H9 (cell line): ENCODE measurements around the gene ZRSR2. TPM values are rescaled to one million over a fixed set of nuclear protein-coding genes. Genes with fewer than 3 reads are reported as not detected.

ENCODE experiments used
- DNase-seq: peaks from one replicate; pipeline ENCODE4 v3.0.0-alpha.2; 2017
- H2AFZ ChIP-seq: one replicate; pipeline ENCODE4 v1.6.1; 2013; ENCODE audit warnings: mild to moderate bottlenecking, low read length, control low read depth, moderate library complexity
- H2AK5ac ChIP-seq: 2 replicates; pipeline ENCODE4 v1.6.1; 2013; ENCODE audit warnings: low read length, control low read depth, mixed read lengths; ENCODE audit not compliant: insufficient read length
- H2BK120ac ChIP-seq: one replicate; pipeline ENCODE4 v1.6.1; 2013; ENCODE audit warnings: low read depth, mild to moderate bottlenecking, low read length, control low read depth, inconsistent platforms; ENCODE audit not compliant: poor library complexity, severe bottlenecking
- H2BK12ac ChIP-seq: 2 replicates; pipeline ENCODE4 v1.6.1; 2013; ENCODE audit warnings: low read length, control low read depth, mixed read lengths, low read depth; ENCODE audit not compliant: insufficient read length
- H2BK15ac ChIP-seq: 2 replicates; pipeline ENCODE4 v1.6.1; 2013; ENCODE audit warnings: low read depth, low read length, control low read depth
- H2BK20ac ChIP-seq: one replicate; pipeline ENCODE4 v1.6.1; 2013; ENCODE audit warnings: low read depth, mild to moderate bottlenecking, low read length, control low read depth, inconsistent platforms; ENCODE audit not compliant: poor library complexity, severe bottlenecking
- H2BK5ac ChIP-seq: 2 replicates; pipeline ENCODE4 v1.6.1; 2013; ENCODE audit warnings: low read length, control low read depth, mixed read lengths; ENCODE audit not compliant: insufficient read length
- H3K14ac ChIP-seq: 2 replicates; pipeline ENCODE4 v1.6.1; 2013; ENCODE audit warnings: low read length, control low read depth; ENCODE audit not compliant: insufficient read depth
- H3K18ac ChIP-seq: 2 replicates; pipeline ENCODE4 v1.6.1; 2013; ENCODE audit warnings: low read depth, mild to moderate bottlenecking, mixed read lengths, low read length, control low read depth; ENCODE audit not compliant: insufficient read length
- H3K23ac ChIP-seq: 2 replicates; pipeline ENCODE4 v1.6.1; 2013; ENCODE audit warnings: low read length, control low read depth, mixed read lengths, low read depth; ENCODE audit not compliant: insufficient read length
- H3K23me2 ChIP-seq: 2 replicates; pipeline ENCODE4 v1.6.1; 2013; ENCODE audit warnings: low read depth, mild to moderate bottlenecking, mixed read lengths, low read length, control low read depth; ENCODE audit not compliant: insufficient read length, poor library complexity, severe bottlenecking
- H3K27ac ChIP-seq: 2 replicates; pipeline ENCODE4 v1.5.1; 2013; ENCODE audit warnings: low read length, control low read depth, mixed read lengths, low read depth; ENCODE audit not compliant: insufficient read length
- H3K27me3 ChIP-seq: 2 replicates; pipeline ENCODE4 v1.6.1; 2013; ENCODE audit warnings: low read length, control low read depth, inconsistent platforms; ENCODE audit not compliant: insufficient read depth
- H3K4ac ChIP-seq: 2 replicates; pipeline ENCODE4 v1.6.1; 2013; ENCODE audit warnings: low read depth, mild to moderate bottlenecking, control low read depth, inconsistent platforms, low read length, moderate library complexity
- H3K4me1 ChIP-seq: 2 replicates; pipeline ENCODE4 v1.6.1; 2013; ENCODE audit warnings: low read length, control low read depth, inconsistent platforms; ENCODE audit not compliant: insufficient read depth
- H3K4me2 ChIP-seq: 2 replicates; pipeline ENCODE4 v1.6.1; 2013; ENCODE audit warnings: low read length, control low read depth, mixed read lengths; ENCODE audit not compliant: insufficient read length, insufficient read depth
- H3K56ac ChIP-seq: 2 replicates; pipeline ENCODE4 v1.6.1; 2013; ENCODE audit warnings: low read depth, mild to moderate bottlenecking, mixed read lengths, low read length, control low read depth; ENCODE audit not compliant: insufficient read length
- H3K79me1 ChIP-seq: 2 replicates; pipeline ENCODE4 v1.6.1; 2013; ENCODE audit warnings: low read depth, mild to moderate bottlenecking, moderate library complexity, low read length, control low read depth, inconsistent platforms; ENCODE audit not compliant: insufficient read depth, poor library complexity, severe bottlenecking
- H3K79me2 ChIP-seq: 2 replicates; pipeline ENCODE4 v1.6.1; 2013; ENCODE audit warnings: low read length, control low read depth, inconsistent platforms; ENCODE audit not compliant: insufficient read depth
- H3K9ac ChIP-seq: 2 replicates; pipeline ENCODE4 v1.6.1; 2013; ENCODE audit warnings: low read length, control low read depth, mixed read lengths; ENCODE audit not compliant: insufficient read length; ENCODE audit errors: extremely low read depth
- H3K9me3 ChIP-seq: one replicate; pipeline ENCODE4 v1.6.1; 2013; ENCODE audit warnings: low read depth, low read length, inconsistent platforms; ENCODE audit not compliant: control insufficient read depth
- H3T11ph ChIP-seq: one replicate; pipeline ENCODE4 v1.6.1; 2013; ENCODE audit warnings: mild to moderate bottlenecking, low read length, control low read depth, inconsistent platforms
- H4K20me1 ChIP-seq: one replicate; pipeline ENCODE4 v1.6.1; 2013; ENCODE audit not compliant: control insufficient read depth, insufficient read length, insufficient read depth
- H4K5ac ChIP-seq: 2 replicates; pipeline ENCODE4 v1.6.1; 2013; ENCODE audit warnings: low read depth, mild to moderate bottlenecking, mixed read lengths, low read length, control low read depth; ENCODE audit not compliant: insufficient read length
- H4K8ac ChIP-seq: replicated peaks from 2 replicates; pipeline ENCODE4 v1.6.1; 2013; ENCODE audit warnings: low read length, control low read depth, mixed read lengths, low read depth; ENCODE audit not compliant: insufficient read length
- H4K91ac ChIP-seq: 2 replicates; pipeline ENCODE4 v1.6.1; 2013; ENCODE audit warnings: low read depth, mild to moderate bottlenecking, moderate library complexity, mixed read lengths, low read length, control low read depth; ENCODE audit not compliant: insufficient read length
- H3K27ac Mint-ChIP-seq, 3 experiments: 2 replicates in 2 of 3; 3 replicates in 1 of 3; pipeline ENCODE4 v1.8.0; 2020 to 2021; ENCODE audit warnings: mixed read lengths in 3 of 3, mild to moderate bottlenecking in 1 of 3, moderate library complexity in 1 of 3
- H3K27me3 Mint-ChIP-seq: 2 replicates; pipeline ENCODE4 v1.8.0; 2021; ENCODE audit warnings: low read depth, mild to moderate bottlenecking, moderate library complexity, mixed read lengths
- H3K36me3 Mint-ChIP-seq, 3 experiments: 2 replicates in 2 of 3; 3 replicates in 1 of 3; pipeline ENCODE4 v1.8.0; 2020 to 2021; ENCODE audit warnings: low read depth in 3 of 3, mixed read lengths in 3 of 3; ENCODE audit not compliant: insufficient read depth in 1 of 3
- H3K4me1 Mint-ChIP-seq, 2 experiments: 2 replicates each; pipeline ENCODE4 v1.8.0; 2020; ENCODE audit warnings: mixed read lengths in 2 of 2
- H3K4me3 Mint-ChIP-seq, 2 experiments: 2 replicates in 1 of 2; 3 replicates in 1 of 2; pipeline ENCODE4 v1.8.0; 2020 to 2021; ENCODE audit warnings: mild to moderate bottlenecking in 2 of 2, mixed read lengths in 2 of 2, moderate library complexity in 1 of 2
- H3K9me3 Mint-ChIP-seq, 2 experiments: 2 replicates in 1 of 2; 3 replicates in 1 of 2; pipeline ENCODE4 v1.8.0; 2020; ENCODE audit warnings: mild to moderate bottlenecking in 2 of 2, mixed read lengths in 2 of 2, moderate library complexity in 1 of 2
- CTCF ChIP-seq: fragments of 200-600 bp; sonication (generic); conservative IDR thresholded peaks from 3 replicates; pipeline ENCODE4 v1.8.0; 2021; ENCODE audit warnings: antibody characterized with exemption, mild to moderate bottlenecking
- WGBS: extraction: QIAGEN DNeasy Blood & Tissue Kit; methylation state at CpG from one replicate; pipeline ENCODE4 v1.1.7; 2013; ENCODE audit warnings: missing lambda C conversion rate, low lambda C conversion rate, mixed read lengths; ENCODE audit not compliant: insufficient read length; ENCODE audit errors: extremely low coverage; 5-methylcytosine and 5-hydroxymethylcytosine counted together
- total RNA-seq: library from RNA; stranded (reverse); gene quantifications from 2 replicates; pipeline ENCODE4 v1.2.1, GENCODE V29; 2021

Gene ZRSR2
- total RNA-seq, 1 experiment from 2014 or later = 21.1 TPM

GRCh38 chrX:15808254-15808653 is 18.0 kb downstream of the ZRSR2 start:
- Histone ChIP-seq H4K5ac (no peak overlapping the region), H3K18ac (no peak overlapping the region), H4K91ac (no peak overlapping the region), H2BK5ac (no peak overlapping the region), H2BK20ac (no peak overlapping the region), H3K27me3 (no peaks in the 10 kb centered on the region), H4K20me1 (no peaks in the 10 kb centered on the region), H3K23me2 (no peaks in the 10 kb centered on the region), H3K9ac (no peak overlapping the region), H2AFZ (no peak overlapping the region), H3K4me2 (no peak overlapping the region), H2AK5ac (no peak overlapping the region), H3K4me1 (no peaks in the 10 kb centered on the region), H3K27ac (no peak overlapping the region), H3K79me1 (no peaks in the 10 kb centered on the region), H3K14ac (no peak overlapping the region), H3K9me3 (no peaks in the 10 kb centered on the region), H3K79me2 (no peaks in the 10 kb centered on the region), H2BK15ac (no peak overlapping the region), H2BK120ac (no peak overlapping the region), H3K56ac (no peak overlapping the region), H2BK12ac (no peak overlapping the region), H3K4ac (no peak overlapping the region), H4K8ac (no peak overlapping the region), H3T11ph (no peak overlapping the region), H3K23ac (no peak overlapping the region)
- H3K36me3 Mint-ChIP-seq = peaks cover 48 to 86% (median 80%) of the 10 kb centered on the region in 3 experiments; a peak in 6 of 7 replicates
- H3K27me3 Mint-ChIP-seq = no peaks in the 10 kb centered on the region
- TF ChIP-seq CTCF = no peak
- H3K9me3 Mint-ChIP-seq = no peaks in the 10 kb centered on the region
- no peak overlapping the region for H3K4me3 Mint-ChIP-seq
- no peaks in the 10 kb centered on the region for H3K4me1 Mint-ChIP-seq
- H3K27ac Mint-ChIP-seq = no peak overlapping the region
- no peak for DNase-seq
- WGBS = no CpG with 5 or more reads among the region's 4 CpGs
